RWPE1 (cell line): ENCODE measurements around the gene TRIM71.

Experiments used
- CTCF ChIA-PET: fragments of 350-600 bp; sonication (Branson Sonifier 250); formaldehyde crosslinking; extraction: SDS; loops from one replicate; lab custom pipeline; 2021; lab: Yijun Ruan, JAX
- POLR2A ChIA-PET: fragments of 400-600 bp; formaldehyde crosslinking; extraction: SDS; loops from one replicate; lab custom pipeline; 2020; ENCODE audit warnings: antibody characterized with exemption; ENCODE audit not compliant: low non-redundant PET; lab: Yijun Ruan, JAX
- DNase-seq: peaks from one replicate; pipeline ENCODE4 v3.0.0; 2012; ENCODE audit warnings: low spot score
- H3K27ac ChIP-seq: fragments of 450-650 bp; 2 replicates; pipeline ENCODE4 v1.5.1; 2017
- TF ChIP-seq, protein P1 (sequence below): fragments of 450-650 bp; conservative IDR thresholded peaks from 2 replicates; pipeline ENCODE4 v1.5.1; 2017; ENCODE audit warnings: low read depth, mild to moderate bottlenecking

Gene TRIM71

DNA sequence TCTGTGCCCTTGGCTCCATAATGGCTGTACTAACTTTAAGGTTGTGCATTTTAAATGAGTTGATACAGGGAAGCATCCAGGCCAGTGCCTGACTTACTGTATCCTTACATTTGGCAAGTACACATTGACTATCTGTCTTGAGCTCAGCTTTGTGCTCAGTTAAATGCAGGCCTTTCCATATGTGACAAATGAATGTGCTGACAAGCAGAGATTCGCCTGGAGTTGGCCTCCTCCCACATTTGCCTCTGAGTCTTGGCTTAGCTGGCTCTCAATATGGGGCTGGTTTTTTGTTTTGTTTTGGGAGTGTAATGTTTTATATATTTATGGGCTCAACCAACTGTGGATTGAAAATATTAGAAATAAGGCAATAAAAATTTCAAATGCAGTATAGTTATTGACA is 29.7 kb downstream of the TRIM71 start:
- TF ChIP-seq, protein P1, sequence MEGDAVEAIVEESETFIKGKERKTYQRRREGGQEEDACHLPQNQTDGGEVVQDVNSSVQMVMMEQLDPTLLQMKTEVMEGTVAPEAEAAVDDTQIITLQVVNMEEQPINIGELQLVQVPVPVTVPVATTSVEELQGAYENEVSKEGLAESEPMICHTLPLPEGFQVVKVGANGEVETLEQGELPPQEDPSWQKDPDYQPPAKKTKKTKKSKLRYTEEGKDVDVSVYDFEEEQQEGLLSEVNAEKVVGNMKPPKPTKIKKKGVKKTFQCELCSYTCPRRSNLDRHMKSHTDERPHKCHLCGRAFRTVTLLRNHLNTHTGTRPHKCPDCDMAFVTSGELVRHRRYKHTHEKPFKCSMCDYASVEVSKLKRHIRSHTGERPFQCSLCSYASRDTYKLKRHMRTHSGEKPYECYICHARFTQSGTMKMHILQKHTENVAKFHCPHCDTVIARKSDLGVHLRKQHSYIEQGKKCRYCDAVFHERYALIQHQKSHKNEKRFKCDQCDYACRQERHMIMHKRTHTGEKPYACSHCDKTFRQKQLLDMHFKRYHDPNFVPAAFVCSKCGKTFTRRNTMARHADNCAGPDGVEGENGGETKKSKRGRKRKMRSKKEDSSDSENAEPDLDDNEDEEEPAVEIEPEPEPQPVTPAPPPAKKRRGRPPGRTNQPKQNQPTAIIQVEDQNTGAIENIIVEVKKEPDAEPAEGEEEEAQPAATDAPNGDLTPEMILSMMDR, result no peak
- ChIA-PET POLR2A (no interaction called here), CTCF (no interaction called here)
- no peak for DNase-seq
- no peak overlapping the region for H3K27ac ChIP-seq

DNA sequence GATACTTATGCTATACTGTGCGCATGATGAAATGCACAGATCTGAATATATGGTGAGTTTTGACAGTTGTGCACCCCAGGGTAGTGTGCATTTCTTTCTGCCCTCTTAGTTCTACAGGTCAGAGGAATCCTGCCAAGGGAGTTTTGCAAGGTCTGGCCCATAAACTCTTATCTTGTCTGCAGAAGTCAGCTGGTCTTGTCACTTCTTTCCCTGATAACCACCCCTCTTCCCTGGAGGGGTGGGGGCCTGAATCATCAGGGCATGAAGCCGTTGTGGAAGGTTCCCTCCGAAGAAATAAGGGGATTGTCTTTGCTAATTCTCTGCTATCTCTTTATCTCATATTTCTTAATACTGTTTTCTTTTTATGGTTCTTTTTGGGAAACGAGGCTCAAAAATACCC is 30.4 kb downstream of the TRIM71 start:
- no peak for DNase-seq
- TF ChIP-seq, protein P1, result no peak
- no peak overlapping the region for H3K27ac ChIP-seq
- ChIA-PET POLR2A (no interaction called here), CTCF (no interaction called here)

DNA sequence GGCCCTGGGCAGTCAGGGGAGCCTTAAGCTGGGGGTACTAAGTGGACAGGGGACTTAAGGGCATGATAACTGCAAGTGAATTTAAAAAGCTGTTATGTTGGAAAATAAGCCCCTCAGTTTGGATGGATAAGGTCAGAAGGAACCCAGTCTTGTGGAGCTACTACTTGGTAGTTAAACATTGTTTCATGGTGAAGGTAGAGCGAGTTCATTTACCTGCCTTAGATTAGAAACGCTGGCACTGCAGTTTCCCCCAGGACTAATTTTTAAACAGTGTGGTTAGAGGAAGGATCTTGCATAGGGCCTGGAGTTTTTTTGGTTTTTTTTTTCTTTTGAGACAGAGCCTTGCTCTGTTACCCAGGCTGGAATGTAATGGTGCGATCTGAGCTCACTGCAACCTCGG is 31.2 kb downstream of the TRIM71 start:
- TF ChIP-seq, protein P1, result no peak
- POLR2A ChIA-PET, result no interaction called here
- H3K27ac ChIP-seq, result no peak overlapping the region
- CTCF ChIA-PET, result no interaction called here
- DNase-seq, result no peak

DNA sequence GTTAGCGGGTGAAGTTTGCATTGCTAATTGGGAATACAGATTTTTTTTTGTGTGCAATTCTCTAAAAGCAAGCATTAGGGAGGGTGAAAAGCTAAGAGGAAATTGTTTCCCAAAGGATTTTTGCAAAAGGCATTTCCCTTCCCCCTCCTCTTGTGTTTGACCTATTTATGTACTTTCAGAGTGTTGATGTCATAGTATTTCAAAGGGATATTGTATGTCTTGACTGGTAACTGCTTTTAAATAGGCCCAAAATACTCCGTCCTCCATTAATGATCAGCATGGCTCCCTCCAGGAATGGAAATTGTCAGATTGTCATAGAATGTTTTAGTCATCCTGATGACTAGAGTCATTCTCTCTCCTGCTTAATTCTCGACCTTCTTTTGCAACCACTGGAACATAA is 32.4 kb downstream of the TRIM71 start:
- H3K27ac ChIP-seq, result no peak overlapping the region
- ChIA-PET CTCF (no interaction called here), POLR2A (no interaction called here)
- TF ChIP-seq, protein P1, result no peak
- no peak for DNase-seq

DNA sequence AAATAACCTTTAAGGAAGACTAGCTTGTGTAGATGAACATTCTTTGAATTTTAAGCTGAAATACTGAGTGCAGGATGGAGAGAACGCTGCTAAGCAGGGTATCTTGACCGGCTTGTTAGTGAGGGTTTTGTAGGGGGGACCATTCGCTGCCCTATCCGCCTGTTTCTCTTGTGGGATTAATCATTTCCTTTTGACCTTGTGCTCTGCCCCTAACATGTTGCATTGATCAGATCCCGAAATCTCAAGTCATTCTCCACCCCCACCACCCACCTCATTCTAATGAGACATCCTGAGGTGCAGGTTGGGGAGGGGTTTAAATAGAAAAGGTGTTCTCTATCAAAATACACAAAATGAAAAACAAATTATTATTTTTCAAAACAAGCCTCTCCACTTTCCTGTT is 32.8 kb downstream of the TRIM71 start:
- ChIA-PET CTCF (no interaction called here), POLR2A (no interaction called here)
- H3K27ac ChIP-seq, result no peak overlapping the region
- no peak for DNase-seq
- TF ChIP-seq, protein P1, result no peak

DNA sequence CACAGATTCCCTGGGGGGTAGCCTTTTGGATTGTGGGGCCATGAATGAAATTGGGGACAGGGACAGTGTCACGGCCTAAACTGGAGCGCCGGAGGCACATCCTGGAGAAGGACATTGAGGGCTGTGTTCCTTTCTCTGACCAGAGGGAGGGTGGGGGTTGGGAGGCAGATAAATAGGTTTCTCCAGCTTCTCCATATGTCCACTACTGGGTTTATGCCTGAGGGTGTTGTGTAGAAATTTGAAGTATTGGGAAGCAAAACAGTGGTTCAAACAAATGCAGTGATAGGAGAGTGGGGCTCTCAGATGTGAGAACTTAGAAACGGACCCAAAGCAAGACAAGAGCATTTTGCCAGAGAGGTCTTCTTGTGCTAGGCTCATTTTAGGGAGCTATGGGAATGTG is 34.3 kb downstream of the TRIM71 start:
- CTCF ChIA-PET, result interaction anchor here (0.6 kb wide), 1 partner anchor 59 kb away, joined by 3 read pairs; no protein-coding TSS in a partner anchor
- H3K27ac ChIP-seq, result no peak overlapping the region
- DNase-seq, result no peak
- TF ChIP-seq, protein P1, result no peak
- POLR2A ChIA-PET, result no interaction called here
